Lower leg skin (tissue), 3 donors: ENCODE measurements around the gene PXYLP1.

Source experiments
- POLR2A ChIP-seq, 2 donors: fragments of 450-650 bp; IDR thresholded peaks; one replicate each; pipeline ENCODE4 v1.6.1; 2016 to 2017; ENCODE audit warnings: antibody characterized with exemption in 2 of 2, mild to moderate bottlenecking in 1 of 2, moderate library complexity in 1 of 2
- TF ChIP-seq, protein P1 (sequence below), 3 donors: fragments of 450-650 bp; IDR thresholded peaks; one replicate each; pipeline ENCODE4 v1.5.1; 2016; ENCODE audit warnings: antibody characterized with exemption in 3 of 3, mild to moderate bottlenecking in 3 of 3, moderate library complexity in 2 of 3

DNA sequence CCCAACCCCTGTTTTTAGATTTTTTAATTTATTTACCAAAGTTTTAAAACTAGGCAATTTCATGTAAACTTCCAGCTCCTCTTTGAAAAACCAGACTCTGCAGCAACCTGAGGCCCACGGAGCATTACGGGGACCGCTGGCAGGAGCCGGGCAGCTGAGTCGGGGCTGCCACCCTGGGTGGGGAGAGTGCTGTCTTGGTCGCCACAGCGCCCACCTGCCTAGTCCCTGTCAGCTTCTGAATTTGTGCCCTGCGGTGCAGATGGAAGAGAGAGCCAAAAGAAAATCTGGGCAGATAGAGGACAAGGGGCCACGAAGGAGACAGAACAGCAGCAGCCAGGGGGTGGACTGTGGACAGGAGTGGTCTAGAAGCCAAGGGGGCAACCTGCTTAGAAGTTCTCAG is 34.6 kb downstream of the PXYLP1 start:
- TF ChIP-seq, protein P1, sequence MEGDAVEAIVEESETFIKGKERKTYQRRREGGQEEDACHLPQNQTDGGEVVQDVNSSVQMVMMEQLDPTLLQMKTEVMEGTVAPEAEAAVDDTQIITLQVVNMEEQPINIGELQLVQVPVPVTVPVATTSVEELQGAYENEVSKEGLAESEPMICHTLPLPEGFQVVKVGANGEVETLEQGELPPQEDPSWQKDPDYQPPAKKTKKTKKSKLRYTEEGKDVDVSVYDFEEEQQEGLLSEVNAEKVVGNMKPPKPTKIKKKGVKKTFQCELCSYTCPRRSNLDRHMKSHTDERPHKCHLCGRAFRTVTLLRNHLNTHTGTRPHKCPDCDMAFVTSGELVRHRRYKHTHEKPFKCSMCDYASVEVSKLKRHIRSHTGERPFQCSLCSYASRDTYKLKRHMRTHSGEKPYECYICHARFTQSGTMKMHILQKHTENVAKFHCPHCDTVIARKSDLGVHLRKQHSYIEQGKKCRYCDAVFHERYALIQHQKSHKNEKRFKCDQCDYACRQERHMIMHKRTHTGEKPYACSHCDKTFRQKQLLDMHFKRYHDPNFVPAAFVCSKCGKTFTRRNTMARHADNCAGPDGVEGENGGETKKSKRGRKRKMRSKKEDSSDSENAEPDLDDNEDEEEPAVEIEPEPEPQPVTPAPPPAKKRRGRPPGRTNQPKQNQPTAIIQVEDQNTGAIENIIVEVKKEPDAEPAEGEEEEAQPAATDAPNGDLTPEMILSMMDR (IDR thresholded peaks at IDR 0.05): no peak
- no peak for TF ChIP-seq POLR2A (IDR thresholded peaks at IDR 0.05)
